ENCODE data around the gene SLC46A3.

Gene SLC46A3

GRCh38 chr13:28678809-28679208 lies 40.0 kb downstream of the SLC46A3 start:
- no peak for DNase-seq

GRCh38 chr13:28671126-28671792 lies 47.5 kb downstream of the SLC46A3 start:
- DNase-seq, result no peak

- no peak for DNase-seq
These were observed 51.8 kb downstream of the SLC46A3 start for GRCh38 chr13:28666897-28667488.

- peak; percentile 43 for DNase-seq
These were observed 59.2 kb downstream of the SLC46A3 start for GRCh38 chr13:28659621-28659970.

GRCh38 chr13:28658796-28659620 lies 59.8 kb downstream of the SLC46A3 start, which contains the start of gene POMP:
Gene POMP (plus strand): TSS chr13:28659130. CDS start chr13:28659185, 55 bp downstream.
- peak; percentile 91 for DNase-seq

GRCh38 chr13:28658539-28658795 lies 60.3 kb downstream of the SLC46A3 start:
- no peak for DNase-seq

- DNase-seq, result no peak
These were observed 60.8 kb downstream of the SLC46A3 start for GRCh38 chr13:28657784-28658538.

GRCh38 chr13:28655561-28655960 lies 63.2 kb downstream of the SLC46A3 start:
- DNase-seq, result peak; percentile 73

- DNase-seq, result peak; percentile 76
These were observed 64.5 kb downstream of the SLC46A3 start for GRCh38 chr13:28654276-28654675.

GRCh38 chr13:28653111-28653510 lies 65.7 kb downstream of the SLC46A3 start:
- DNase-seq, result peak; percentile 40

- no peak for DNase-seq
These were observed 66.9 kb downstream of the SLC46A3 start for GRCh38 chr13:28651810-28652401.

GRCh38 chr13:28650284-28650683 lies 68.5 kb downstream of the SLC46A3 start:
- DNase-seq, result no peak

All from fibroblast of upper back skin (primary cell).